ENCODE data around the gene PIP4K2B. TPM values are rescaled to one million over a fixed set of nuclear protein-coding genes. Genes with fewer than 3 reads are reported as not detected.
A peak's percentile ranks its signal among the peaks of the same experiment; 100 is the strongest.

PIP4K2B gene
- total and polyA plus RNA-seq, 9 of the 15 experiments (the other 6 are each of a cell fraction or from before 2014, with no cell fraction given): 3.7 to 29.9 (median 23.0) TPM

DNA sequence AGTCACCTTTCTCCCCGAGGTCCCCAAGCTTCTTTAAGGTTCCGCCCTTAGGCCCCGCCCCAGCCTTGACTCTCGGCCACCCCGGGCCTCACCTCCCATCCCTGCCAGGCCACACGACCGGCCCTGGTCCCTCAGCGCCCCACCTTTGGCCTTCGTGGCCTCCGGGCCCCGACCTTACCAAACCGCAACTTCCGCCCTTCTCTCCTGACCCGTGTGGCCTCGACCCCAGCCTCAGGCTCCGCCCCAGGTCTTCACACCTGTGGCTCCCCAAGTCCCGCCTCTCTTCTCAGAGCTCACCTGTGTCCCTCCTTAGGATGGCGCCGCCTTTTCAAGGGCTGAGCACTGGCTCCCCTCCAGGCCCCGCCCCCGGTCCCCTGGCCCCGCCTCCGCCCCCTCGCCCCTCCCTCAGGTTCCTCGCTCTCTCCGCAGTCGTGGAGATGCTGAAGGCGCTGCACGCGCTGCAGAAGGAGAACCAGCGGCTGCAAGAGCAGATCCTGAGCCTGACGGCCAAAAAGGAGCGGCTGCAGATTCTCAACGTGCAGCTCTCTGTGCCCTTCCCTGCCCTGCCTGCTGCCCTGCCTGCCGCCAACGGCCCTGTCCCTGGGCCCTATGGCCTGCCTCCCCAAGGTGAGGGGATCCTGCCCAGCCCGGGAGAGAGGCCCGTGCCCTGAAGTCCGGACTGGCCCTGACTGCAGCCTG lies 79.3 kb downstream of the PIP4K2B start:
- peak overlapping the region; percentile 53 to 75; a peak in 3 of 4 replicates for H3K9ac ChIP-seq (ENCODE audit: insufficient read depth in 1 of 2, low read depth in 2 of 2, low read length in 2 of 2)
- intact Hi-C loops (cut with micrococcal nuclease) (no loop called here), in situ Hi-C loops (cut with MboI) (no loop called here)
- 0 out of 2 replicates have a peak overlapping the region, but pooled peaks have one; percentile 40 for H2AFZ ChIP-seq (ENCODE audit: low read depth, low read length)
- no peaks in the 10 kb centered on the region for H3K9me3 ChIP-seq (replicated peaks; ENCODE audit: control insufficient read depth, insufficient read depth, low read depth, low read length)
- ChIA-PET POLR2A (interaction anchor here (0.6 to 3.1 kb wide), 5 partner anchors 11 to 398 kb away, joined by 3 to 30 read pairs (median 4); partner anchors contain the start of gene MLLT6), CTCF (ENCODE audit: low intra/inter-chr PET ratio) (no interaction called here)
- H3K27ac ChIP-seq (ENCODE audit: extremely low read depth, low read depth, low read length): peak overlapping the region; percentile 56; the same call in 1 of the 3 replicates
- FAIRE-seq (no peak), DNase-seq (ENCODE audit: extremely low read depth in 1 of 4, low spot score in 3 of 4) (peak; percentile 68 to 83 (median 80)), ATAC-seq (peak; percentile 73)
- no peaks in the 10 kb centered on the region for H4K20me1 ChIP-seq (replicated peaks; ENCODE audit: control insufficient read depth, insufficient read depth, low read length)
- no peaks in the 10 kb centered on the region for H3K27me3 ChIP-seq (ENCODE audit: control insufficient read depth in 2 of 2, insufficient read depth in 2 of 2, low read length in 2 of 2)
- H3K79me2 ChIP-seq (ENCODE audit: control insufficient read depth, insufficient read depth, low read length): no peaks in the 10 kb centered on the region
- H3K36me3 ChIP-seq (ENCODE audit: control insufficient read depth, insufficient read depth, low read length): peaks cover 63% of the 10 kb centered on the region
- peaks cover 10% of the 10 kb centered on the region for H3K9me1 ChIP-seq (ENCODE audit: control insufficient read depth, insufficient read depth, low read length)
- peaks cover 23 to 47% of the 10 kb centered on the region in 2 experiments for H3K4me1 ChIP-seq (replicated peaks in 1 of 2; ENCODE audit: control insufficient read depth in 2 of 2, insufficient read depth in 2 of 2, low read length in 2 of 2)
- no TSS peak for BruUV-seq (replicated peaks)
- no peak overlapping the region for H3K4me3 ChIP-seq
- H3K4me2 ChIP-seq (ENCODE audit: insufficient read depth, low read length): peak overlapping the region; percentile 76
- whole genome bisulfite sequencing (ENCODE audit: insufficient coverage, low coverage, missing lambda C conversion rate): 31% methylated on average over 23 of the region's 39 CpGs
- TF ChIP-seq, protein P1, sequence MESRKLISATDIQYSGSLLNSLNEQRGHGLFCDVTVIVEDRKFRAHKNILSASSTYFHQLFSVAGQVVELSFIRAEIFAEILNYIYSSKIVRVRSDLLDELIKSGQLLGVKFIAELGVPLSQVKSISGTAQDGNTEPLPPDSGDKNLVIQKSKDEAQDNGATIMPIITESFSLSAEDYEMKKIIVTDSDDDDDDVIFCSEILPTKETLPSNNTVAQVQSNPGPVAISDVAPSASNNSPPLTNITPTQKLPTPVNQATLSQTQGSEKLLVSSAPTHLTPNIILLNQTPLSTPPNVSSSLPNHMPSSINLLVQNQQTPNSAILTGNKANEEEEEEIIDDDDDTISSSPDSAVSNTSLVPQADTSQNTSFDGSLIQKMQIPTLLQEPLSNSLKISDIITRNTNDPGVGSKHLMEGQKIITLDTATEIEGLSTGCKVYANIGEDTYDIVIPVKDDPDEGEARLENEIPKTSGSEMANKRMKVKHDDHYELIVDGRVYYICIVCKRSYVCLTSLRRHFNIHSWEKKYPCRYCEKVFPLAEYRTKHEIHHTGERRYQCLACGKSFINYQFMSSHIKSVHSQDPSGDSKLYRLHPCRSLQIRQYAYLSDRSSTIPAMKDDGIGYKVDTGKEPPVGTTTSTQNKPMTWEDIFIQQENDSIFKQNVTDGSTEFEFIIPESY (CRISPR knock-in tag; IDR thresholded peaks at IDR 0.05): peak; percentile 93
- peak; percentile 17; the same call in 1 of the 2 replicates for TF ChIP-seq RBFOX2 (IDR thresholded peaks at IDR 0.05; ENCODE audit: low read depth, low read length)
- 0 out of 2 replicates have a peak, but pooled peaks have one; percentile 25 for TF ChIP-seq L3MBTL2 (IDR thresholded peaks at IDR 0.05)
- TF ChIP-seq HNRNPH1 (optimal IDR thresholded peaks at IDR 0.05; ENCODE audit: low read depth, low read length): no peak
- TF ChIP-seq POLR3A (IDR thresholded peaks at IDR 0.05; ENCODE audit: borderline replicate concordance, extremely low read depth, insufficient read depth, insufficient read length): no peak
- no peak for TF ChIP-seq LEF1 (IDR thresholded peaks at IDR 0.05)
- TF ChIP-seq HNRNPLL (IDR thresholded peaks at IDR 0.05; ENCODE audit: low read depth, low read length, poor library complexity, severe bottlenecking): no peak
- TF ChIP-seq NFIC (IDR thresholded peaks at IDR 0.05): peak; percentile 62
- no peak for TF ChIP-seq SNIP1 (IDR thresholded peaks at IDR 0.05; ENCODE audit: low read depth)
- no peak for TF ChIP-seq CCAR2 (IDR thresholded peaks at IDR 0.05; ENCODE audit: low read depth, low read length)
- no peak for TF ChIP-seq TBP (optimal IDR thresholded peaks at IDR 0.05; ENCODE audit: low read depth, low read length)
- no peak for TF ChIP-seq KHSRP (IDR thresholded peaks at IDR 0.05)
- TF ChIP-seq HDAC6 (IDR thresholded peaks at IDR 0.05; ENCODE audit: low read depth, low read length): no peak
- no peak for TF ChIP-seq MAFG (tag; conservative IDR thresholded peaks at IDR 0.05)
- peak; percentile 67; the same call in 1 of the 2 replicates for TF ChIP-seq ZEB2 (IDR thresholded peaks at IDR 0.05)
- TF ChIP-seq, protein P2, sequence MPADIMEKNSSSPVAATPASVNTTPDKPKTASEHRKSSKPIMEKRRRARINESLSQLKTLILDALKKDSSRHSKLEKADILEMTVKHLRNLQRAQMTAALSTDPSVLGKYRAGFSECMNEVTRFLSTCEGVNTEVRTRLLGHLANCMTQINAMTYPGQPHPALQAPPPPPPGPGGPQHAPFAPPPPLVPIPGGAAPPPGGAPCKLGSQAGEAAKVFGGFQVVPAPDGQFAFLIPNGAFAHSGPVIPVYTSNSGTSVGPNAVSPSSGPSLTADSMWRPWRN (IDR thresholded peaks at IDR 0.05; ENCODE audit: low read depth): 0 out of 2 replicates have a peak, but pooled peaks have one; percentile 28
- TF ChIP-seq NR2C2 (CRISPR knock-in tag; IDR thresholded peaks at IDR 0.05): no peak
- no peak for TF ChIP-seq NR2C2 (tag; IDR thresholded peaks at IDR 0.05)
- TF ChIP-seq SMARCA4 (IDR thresholded peaks at IDR 0.05): no peak
- no peak for TF ChIP-seq CHD1 (IDR thresholded peaks at IDR 0.05; ENCODE audit: low read length)
- TF ChIP-seq, protein P3, sequence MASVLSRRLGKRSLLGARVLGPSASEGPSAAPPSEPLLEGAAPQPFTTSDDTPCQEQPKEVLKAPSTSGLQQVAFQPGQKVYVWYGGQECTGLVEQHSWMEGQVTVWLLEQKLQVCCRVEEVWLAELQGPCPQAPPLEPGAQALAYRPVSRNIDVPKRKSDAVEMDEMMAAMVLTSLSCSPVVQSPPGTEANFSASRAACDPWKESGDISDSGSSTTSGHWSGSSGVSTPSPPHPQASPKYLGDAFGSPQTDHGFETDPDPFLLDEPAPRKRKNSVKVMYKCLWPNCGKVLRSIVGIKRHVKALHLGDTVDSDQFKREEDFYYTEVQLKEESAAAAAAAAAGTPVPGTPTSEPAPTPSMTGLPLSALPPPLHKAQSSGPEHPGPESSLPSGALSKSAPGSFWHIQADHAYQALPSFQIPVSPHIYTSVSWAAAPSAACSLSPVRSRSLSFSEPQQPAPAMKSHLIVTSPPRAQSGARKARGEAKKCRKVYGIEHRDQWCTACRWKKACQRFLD (CRISPR knock-in tag; IDR thresholded peaks at IDR 0.05): no peak
